Glutamatergic neuron (in vitro differentiated cells): Measurements from ENCODE around the gene RARB. TPM values are rescaled to one million over a fixed set of nuclear protein-coding genes. Genes with fewer than 3 reads are reported as not detected.

Experiments used
- DNase-seq: peaks from one replicate; pipeline ENCODE4 v3.0.0; 2022
- H3K27ac Mint-ChIP-seq: one replicate; pipeline ENCODE4 v1.8.0; 2020; ENCODE audit warnings: mild to moderate bottlenecking, mixed read lengths, inconsistent platforms; ENCODE audit not compliant: unreplicated experiment
- H3K27me3 Mint-ChIP-seq: one replicate; pipeline ENCODE4 v1.8.0; 2020; ENCODE audit warnings: mild to moderate bottlenecking, moderate library complexity, mixed read lengths, inconsistent platforms; ENCODE audit not compliant: unreplicated experiment
- H3K36me3 Mint-ChIP-seq: one replicate; pipeline ENCODE4 v1.8.0; 2020; ENCODE audit warnings: mild to moderate bottlenecking, mixed read lengths, inconsistent platforms; ENCODE audit not compliant: unreplicated experiment
- H3K4me1 Mint-ChIP-seq: one replicate; pipeline ENCODE4 v1.8.0; 2020; ENCODE audit warnings: mild to moderate bottlenecking, low read depth, mixed read lengths, inconsistent platforms; ENCODE audit not compliant: unreplicated experiment
- H3K4me3 Mint-ChIP-seq: one replicate; pipeline ENCODE4 v1.8.0; 2020; ENCODE audit warnings: mild to moderate bottlenecking, mixed read lengths, inconsistent platforms; ENCODE audit not compliant: unreplicated experiment
- H3K9me3 Mint-ChIP-seq: one replicate; pipeline ENCODE4 v1.8.0; 2020; ENCODE audit warnings: mild to moderate bottlenecking, moderate library complexity, mixed read lengths, inconsistent platforms; ENCODE audit not compliant: unreplicated experiment
- total RNA-seq: library from RNA; stranded (reverse); fragmentation: NEBNext Ultra II Directional; extraction: Animal tissue kit (Norgen Biotek cat#: 25700); gene quantifications from one replicate; pipeline ENCODE4 v1.2.1, GENCODE V29; 2021; ENCODE audit not compliant: unreplicated experiment
- TF ChIP-seq, protein P1 (sequence below): fragments of 200-600 bp; sonication (generic); IDR thresholded peaks from one replicate; pipeline ENCODE4 v1.5.0; 2021; ENCODE audit not compliant: partially characterized antibody, unreplicated experiment

The RARB gene
- total RNA-seq, 1 donor from 2014 or later: 1.2 TPM

DNA sequence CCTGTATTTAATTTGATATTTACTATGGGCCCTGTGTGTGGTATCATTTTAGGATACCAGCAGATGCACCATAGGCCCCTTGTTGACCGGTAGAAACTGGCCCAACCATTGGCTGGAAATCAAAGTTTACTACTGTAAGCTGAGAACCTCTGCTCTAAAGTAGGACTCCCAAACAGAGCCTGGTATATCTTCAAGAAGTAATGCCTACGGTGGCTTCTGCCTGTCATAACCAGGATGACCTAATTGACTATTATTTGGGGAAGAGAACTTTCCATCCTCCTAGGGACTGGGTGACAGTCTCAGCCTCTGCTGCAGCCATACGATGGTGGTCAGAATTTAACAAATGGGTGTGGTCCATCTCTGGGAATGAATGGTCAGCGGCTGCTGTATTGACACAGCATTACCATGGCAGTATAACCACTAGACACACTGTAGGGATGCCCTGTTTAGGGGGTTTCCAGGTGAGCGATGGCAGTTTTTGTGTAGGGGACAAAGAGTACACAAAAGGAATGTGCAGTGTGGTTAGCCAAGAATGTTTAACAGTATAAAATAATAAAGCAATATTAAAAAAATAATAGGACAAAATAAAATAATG is 37.3 kb downstream of the RARB start:
- Mint-ChIP-seq H3K27ac (no peak overlapping the region), H3K4me3 (no peak overlapping the region), H3K36me3 (no peaks in the 10 kb centered on the region), H3K9me3 (no peaks in the 10 kb centered on the region), H3K27me3 (no peaks in the 10 kb centered on the region), H3K4me1 (peaks cover 10% of the 10 kb centered on the region)
- TF ChIP-seq, protein P1, sequence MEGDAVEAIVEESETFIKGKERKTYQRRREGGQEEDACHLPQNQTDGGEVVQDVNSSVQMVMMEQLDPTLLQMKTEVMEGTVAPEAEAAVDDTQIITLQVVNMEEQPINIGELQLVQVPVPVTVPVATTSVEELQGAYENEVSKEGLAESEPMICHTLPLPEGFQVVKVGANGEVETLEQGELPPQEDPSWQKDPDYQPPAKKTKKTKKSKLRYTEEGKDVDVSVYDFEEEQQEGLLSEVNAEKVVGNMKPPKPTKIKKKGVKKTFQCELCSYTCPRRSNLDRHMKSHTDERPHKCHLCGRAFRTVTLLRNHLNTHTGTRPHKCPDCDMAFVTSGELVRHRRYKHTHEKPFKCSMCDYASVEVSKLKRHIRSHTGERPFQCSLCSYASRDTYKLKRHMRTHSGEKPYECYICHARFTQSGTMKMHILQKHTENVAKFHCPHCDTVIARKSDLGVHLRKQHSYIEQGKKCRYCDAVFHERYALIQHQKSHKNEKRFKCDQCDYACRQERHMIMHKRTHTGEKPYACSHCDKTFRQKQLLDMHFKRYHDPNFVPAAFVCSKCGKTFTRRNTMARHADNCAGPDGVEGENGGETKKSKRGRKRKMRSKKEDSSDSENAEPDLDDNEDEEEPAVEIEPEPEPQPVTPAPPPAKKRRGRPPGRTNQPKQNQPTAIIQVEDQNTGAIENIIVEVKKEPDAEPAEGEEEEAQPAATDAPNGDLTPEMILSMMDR: no peak
- DNase-seq: no peak

DNA sequence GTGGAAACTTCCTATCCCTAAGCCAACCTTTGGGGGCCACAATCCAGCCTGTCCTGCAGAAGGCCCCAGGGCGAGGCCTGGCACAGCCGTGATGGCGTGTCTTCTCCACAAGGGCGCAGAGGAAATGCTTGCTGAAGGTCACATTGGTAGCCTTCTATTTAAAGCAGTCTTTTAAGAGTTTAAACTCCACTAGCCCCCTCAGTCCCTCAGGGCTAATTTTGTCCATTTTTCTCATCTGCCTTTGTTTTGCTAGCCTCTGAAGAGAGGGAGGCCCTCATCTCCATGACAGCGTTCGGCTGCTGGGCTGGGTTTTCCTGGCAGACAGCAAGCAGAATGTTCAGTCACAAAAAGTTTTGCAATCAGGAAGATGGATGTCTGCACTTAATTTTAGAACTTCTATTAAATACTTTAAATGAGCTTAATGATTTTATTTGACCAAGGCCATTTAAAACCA is 40.8 kb downstream of the RARB start:
- H3K9me3 Mint-ChIP-seq: no peaks in the 10 kb centered on the region
- TF ChIP-seq, protein P1: no peak
- DNase-seq: peak; percentile 22
- no peaks in the 10 kb centered on the region for H3K27me3 Mint-ChIP-seq
- H3K4me1 Mint-ChIP-seq: peaks cover 14% of the 10 kb centered on the region
- H3K4me3 Mint-ChIP-seq: no peak overlapping the region
- H3K27ac Mint-ChIP-seq: no peak overlapping the region
- H3K36me3 Mint-ChIP-seq: no peaks in the 10 kb centered on the region

DNA sequence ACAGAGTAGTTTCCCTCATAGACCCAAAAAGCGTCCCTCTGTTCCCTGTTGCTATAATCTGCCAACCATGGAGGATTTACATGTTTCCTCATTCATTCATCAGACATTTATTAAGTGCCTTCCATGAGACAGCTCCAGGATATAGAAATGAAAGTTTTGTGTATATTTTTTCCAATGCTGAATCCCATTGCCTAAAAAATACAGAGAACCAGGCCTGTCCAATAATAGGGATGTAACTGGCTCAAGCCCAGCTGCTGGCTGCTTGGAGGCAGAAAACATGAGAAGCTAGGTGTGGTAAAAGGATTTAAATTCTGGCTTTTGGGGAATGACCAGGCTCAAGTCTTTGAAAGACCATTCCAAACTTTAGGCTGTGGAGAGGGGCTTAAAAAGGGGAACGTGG is 41.5 kb downstream of the RARB start:
- Mint-ChIP-seq H3K36me3 (no peaks in the 10 kb centered on the region), H3K9me3 (no peaks in the 10 kb centered on the region), H3K4me3 (no peak overlapping the region), H3K27ac (no peak overlapping the region), H3K4me1 (peaks cover 14% of the 10 kb centered on the region), H3K27me3 (no peaks in the 10 kb centered on the region)
- TF ChIP-seq, protein P1: no peak
- no peak for DNase-seq

DNA sequence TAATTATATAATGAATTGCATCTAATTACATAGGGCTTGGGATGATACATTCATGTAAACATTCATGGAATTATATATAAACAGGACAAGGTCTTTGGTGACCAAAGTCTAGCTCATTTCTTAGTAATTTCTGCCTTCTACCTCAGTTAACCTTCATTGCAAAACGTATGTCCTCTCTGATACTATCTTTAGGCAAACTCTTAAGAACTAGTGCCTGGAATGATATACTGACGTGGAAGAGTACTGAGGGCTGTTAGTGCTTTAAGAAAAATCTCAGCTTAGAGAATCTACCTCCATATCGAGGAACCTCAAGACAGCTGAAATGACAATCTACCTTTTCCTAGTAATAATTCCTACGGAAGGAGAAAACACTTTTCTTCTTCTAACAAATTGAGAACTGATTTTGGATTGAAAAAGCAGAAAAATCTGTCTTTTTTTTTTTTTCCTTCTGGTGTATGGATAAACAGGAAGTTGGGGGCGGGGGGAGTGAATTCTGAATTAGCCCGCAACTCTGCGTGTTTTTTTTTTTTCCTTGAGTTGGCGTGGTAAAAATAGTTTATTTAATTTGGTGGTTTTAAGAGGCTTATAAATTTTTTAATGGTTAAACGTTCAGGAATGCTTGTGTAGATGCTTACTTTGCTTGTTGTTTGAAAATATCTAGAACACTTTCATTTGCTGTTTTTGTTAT is 43.2 kb downstream of the RARB start:
- DNase-seq: no peak
- H3K27me3 Mint-ChIP-seq: no peaks in the 10 kb centered on the region
- no peaks in the 10 kb centered on the region for H3K9me3 Mint-ChIP-seq
- H3K36me3 Mint-ChIP-seq: no peaks in the 10 kb centered on the region
- H3K4me1 Mint-ChIP-seq: peaks cover 14% of the 10 kb centered on the region
- no peak overlapping the region for H3K4me3 Mint-ChIP-seq
- TF ChIP-seq, protein P1: no peak
- H3K27ac Mint-ChIP-seq: no peak overlapping the region

DNA sequence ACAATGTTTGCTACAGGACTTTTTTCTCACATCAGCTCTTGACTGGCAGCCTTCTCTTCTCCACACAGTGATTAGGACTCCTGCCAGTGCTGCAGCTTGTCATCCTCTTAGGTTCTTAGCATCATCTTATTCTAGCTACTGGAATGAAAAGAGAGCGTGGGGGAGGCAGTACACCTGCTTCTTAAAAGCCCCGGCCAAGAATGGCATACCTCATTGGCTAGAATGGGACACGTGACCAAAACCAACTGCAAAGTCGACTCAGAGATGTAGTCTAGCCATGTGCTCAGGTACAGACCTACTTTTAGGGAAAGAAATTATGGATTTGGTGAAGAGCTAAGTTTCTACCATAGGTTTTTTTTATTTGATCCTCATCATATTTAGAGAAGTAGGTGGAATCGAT is 44.1 kb downstream of the RARB start:
- no peak overlapping the region for H3K4me3 Mint-ChIP-seq
- TF ChIP-seq, protein P1: no peak
- DNase-seq: no peak
- no peaks in the 10 kb centered on the region for H3K27me3 Mint-ChIP-seq
- H3K9me3 Mint-ChIP-seq: no peaks in the 10 kb centered on the region
- H3K4me1 Mint-ChIP-seq: peaks cover 14% of the 10 kb centered on the region
- no peaks in the 10 kb centered on the region for H3K36me3 Mint-ChIP-seq
- no peak overlapping the region for H3K27ac Mint-ChIP-seq
